Lower lobe of right lung (tissue), 2 donors: ENCODE measurements around the gene LRP1. TPM values are rescaled to one million over a fixed set of nuclear protein-coding genes. Genes with fewer than 3 reads are reported as not detected.

Source experiments
- ATAC-seq, 2 donors: fragments of 200-7000 bp; cut with Tn5 transposase; one replicate each; pipeline ENCODE4 v1.9.1; 2020 to 2022; ENCODE audit warnings: mild to moderate bottlenecking in 2 of 2, moderate library complexity in 2 of 2
- DNase-seq: peaks from one replicate; pipeline ENCODE4 v3.0.0-alpha.2; 2020
- H3K27ac ChIP-seq: fragments of 200-600 bp; one replicate; pipeline ENCODE4 v1.8.0; 2022
- H3K27me3 ChIP-seq: fragments of 200-600 bp; one replicate; pipeline ENCODE4 v1.8.0; 2022; ENCODE audit warnings: low read depth
- H3K36me3 ChIP-seq: fragments of 200-600 bp; one replicate; pipeline ENCODE4 v1.8.0; 2022; ENCODE audit warnings: mild to moderate bottlenecking
- H3K4me1 ChIP-seq: fragments of 200-600 bp; one replicate; pipeline ENCODE4 v1.8.0; 2022
- H3K4me3 ChIP-seq: fragments of 200-600 bp; one replicate; pipeline ENCODE4 v1.8.0; 2022; ENCODE audit warnings: mild to moderate bottlenecking
- H3K9me3 ChIP-seq: fragments of 200-600 bp; one replicate; pipeline ENCODE4 v1.8.0; 2022
- intact Hi-C: fragments of 100-400 bp; cut with DNase I; formaldehyde crosslinking; loops from one replicate; pipeline ENCODE4 v1.11.0; 2022
- total RNA-seq: library from RNA; stranded (reverse); fragmentation: NEBNext Ultra II Directional; extraction: Animal tissue kit (Norgen Biotek cat#: 25700); gene quantifications from one replicate; pipeline ENCODE4 v1.2.1, GENCODE V29; 2021
- TF ChIP-seq, protein P1 (sequence below): fragments of 200-600 bp; IDR thresholded peaks from one replicate; pipeline ENCODE4 v1.8.0; 2022; ENCODE audit warnings: antibody characterized with exemption, mild to moderate bottlenecking
- donor health status: DM: no; HTN: yes; CAD: no; lungs with severe emphysema.

LRP1 gene
- total RNA-seq, 1 donor from 2014 or later, result 404 TPM

DNA sequence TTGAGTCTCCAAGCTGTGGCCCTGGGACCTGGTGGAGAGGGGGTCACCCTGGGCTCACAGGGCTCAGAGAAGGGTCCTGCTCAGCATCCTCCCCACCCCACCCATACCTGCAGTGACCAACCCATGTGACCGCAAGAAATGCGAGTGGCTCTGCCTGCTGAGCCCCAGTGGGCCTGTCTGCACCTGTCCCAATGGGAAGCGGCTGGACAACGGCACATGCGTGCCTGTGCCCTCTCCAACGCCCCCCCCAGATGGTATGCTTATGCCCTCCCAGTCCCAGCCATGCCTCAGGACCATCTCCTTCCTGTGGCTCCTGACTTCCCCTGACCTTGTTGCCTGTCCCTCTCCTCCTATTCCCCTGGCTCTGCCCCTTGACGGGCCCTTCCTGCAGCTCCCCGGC lies 81.6 kb downstream of the LRP1 start:
- Histone ChIP-seq H3K27me3 (peaks cover 11% of the 10 kb centered on the region), H3K9me3 (no peaks in the 10 kb centered on the region), H3K27ac (no peak overlapping the region), H3K4me1 (peaks cover 20% of the 10 kb centered on the region), H3K4me3 (no peak overlapping the region), H3K36me3 (peaks cover 79% of the 10 kb centered on the region)
- intact Hi-C loops, result no loop called here
- TF ChIP-seq, protein P1, sequence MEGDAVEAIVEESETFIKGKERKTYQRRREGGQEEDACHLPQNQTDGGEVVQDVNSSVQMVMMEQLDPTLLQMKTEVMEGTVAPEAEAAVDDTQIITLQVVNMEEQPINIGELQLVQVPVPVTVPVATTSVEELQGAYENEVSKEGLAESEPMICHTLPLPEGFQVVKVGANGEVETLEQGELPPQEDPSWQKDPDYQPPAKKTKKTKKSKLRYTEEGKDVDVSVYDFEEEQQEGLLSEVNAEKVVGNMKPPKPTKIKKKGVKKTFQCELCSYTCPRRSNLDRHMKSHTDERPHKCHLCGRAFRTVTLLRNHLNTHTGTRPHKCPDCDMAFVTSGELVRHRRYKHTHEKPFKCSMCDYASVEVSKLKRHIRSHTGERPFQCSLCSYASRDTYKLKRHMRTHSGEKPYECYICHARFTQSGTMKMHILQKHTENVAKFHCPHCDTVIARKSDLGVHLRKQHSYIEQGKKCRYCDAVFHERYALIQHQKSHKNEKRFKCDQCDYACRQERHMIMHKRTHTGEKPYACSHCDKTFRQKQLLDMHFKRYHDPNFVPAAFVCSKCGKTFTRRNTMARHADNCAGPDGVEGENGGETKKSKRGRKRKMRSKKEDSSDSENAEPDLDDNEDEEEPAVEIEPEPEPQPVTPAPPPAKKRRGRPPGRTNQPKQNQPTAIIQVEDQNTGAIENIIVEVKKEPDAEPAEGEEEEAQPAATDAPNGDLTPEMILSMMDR, result no peak
- ATAC-seq (no peak), DNase-seq (no peak)

DNA sequence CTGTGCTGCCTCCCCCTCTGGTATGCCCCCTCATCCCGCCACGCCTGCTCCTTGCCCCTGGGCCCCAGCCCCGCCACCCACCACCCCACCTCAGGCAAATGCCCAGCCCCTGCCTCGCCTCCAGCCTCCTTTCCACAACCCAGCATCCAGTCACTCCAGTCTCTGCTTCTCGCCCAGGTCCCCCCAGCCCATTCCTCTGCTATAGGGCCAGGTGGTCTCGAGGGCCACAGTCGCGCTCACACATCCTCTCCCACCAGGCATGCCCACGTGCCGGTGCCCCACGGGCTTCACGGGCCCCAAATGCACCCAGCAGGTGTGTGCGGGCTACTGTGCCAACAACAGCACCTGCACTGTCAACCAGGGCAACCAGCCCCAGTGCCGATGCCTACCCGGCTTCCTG lies 82.2 kb downstream of the LRP1 start:
- no peak for ATAC-seq
- Histone ChIP-seq H3K27me3 (peaks cover 15% of the 10 kb centered on the region), H3K27ac (no peak overlapping the region), H3K4me3 (no peak overlapping the region), H3K4me1 (peaks cover 20% of the 10 kb centered on the region), H3K9me3 (no peaks in the 10 kb centered on the region), H3K36me3 (peaks cover 73% of the 10 kb centered on the region)
- intact Hi-C loops, result no loop called here
- TF ChIP-seq, protein P1, result no peak
- DNase-seq, result no peak

DNA sequence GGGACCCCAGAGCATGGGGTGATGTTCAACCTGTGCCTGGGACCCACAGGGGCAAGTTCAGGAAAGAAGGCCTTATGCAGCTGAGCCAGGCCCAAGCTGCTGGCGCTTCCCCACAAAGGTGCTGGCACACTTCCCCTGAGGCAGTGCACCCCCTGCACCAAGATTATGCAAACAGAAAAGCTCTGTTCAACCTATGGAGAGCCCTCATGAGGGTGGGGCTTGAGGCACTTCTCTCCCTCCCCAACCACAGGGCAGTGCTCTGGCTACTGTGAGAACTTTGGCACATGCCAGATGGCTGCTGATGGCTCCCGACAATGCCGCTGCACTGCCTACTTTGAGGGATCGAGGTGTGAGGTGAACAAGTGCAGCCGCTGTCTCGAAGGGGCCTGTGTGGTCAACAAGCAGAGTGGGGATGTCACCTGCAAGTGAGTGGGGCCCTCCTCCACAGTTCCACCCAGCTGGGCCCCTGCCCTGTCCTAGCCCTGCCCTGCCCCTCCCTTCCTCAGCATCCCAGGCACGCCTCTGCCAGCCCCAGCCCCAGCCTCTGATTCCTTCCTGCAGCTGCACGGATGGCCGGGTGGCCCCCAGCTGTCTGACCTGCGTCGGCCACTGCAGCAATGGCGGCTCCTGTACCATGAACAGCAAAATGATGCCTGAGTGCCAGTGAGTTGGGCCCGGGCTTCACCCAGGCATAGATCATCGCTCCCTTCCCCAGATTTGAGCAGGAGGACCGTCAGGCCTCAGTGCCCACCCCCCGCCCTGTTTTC lies 82.8 kb downstream of the LRP1 start:
- Histone ChIP-seq H3K4me3 (no peak overlapping the region), H3K36me3 (peaks cover 67% of the 10 kb centered on the region), H3K27ac (no peak overlapping the region), H3K27me3 (peaks cover 21% of the 10 kb centered on the region), H3K4me1 (peaks cover 25% of the 10 kb centered on the region), H3K9me3 (no peaks in the 10 kb centered on the region)
- TF ChIP-seq, protein P1, result no peak
- no peak for DNase-seq
- no peak for ATAC-seq
- intact Hi-C loops, result no loop called here

DNA sequence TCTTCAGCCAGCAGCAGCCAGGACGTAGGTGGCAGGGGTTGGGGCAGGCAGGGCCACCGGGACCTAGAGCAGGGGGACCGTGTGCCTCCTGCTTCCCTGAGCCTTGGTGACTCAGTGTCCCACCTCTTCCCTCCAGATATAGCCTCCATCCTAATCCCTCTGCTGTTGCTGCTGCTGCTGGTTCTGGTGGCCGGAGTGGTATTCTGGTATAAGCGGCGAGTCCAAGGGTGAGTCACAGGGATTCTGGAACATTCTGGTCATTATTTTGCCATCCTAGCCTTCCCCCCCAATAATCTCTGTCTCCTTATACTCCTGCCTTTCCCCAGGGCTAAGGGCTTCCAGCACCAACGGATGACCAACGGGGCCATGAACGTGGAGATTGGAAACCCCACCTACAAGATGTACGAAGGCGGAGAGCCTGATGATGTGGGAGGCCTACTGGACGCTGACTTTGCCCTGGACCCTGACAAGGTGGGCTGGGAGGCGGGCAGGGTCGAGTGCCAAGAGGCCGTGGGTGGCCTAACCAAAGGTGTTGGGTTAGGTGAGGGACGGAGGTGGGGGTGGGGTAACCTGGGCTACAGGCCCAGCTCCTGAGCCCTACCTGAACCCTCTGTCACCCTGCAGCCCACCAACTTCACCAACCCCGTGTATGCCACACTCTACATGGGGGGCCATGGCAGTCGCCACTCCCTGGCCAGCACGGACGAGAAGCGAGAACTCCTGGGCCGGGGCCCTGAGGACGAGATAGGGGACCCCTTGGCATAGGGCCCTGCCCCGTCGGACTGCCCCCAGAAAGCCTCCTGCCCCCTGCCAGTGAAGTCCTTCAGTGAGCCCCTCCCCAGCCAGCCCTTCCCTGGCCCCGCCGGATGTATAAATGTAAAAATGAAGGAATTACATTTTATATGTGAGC lies 83.8 kb downstream of the LRP1 start:
- DNase-seq (no peak), ATAC-seq (no peak)
- intact Hi-C loops, result no loop called here
- TF ChIP-seq, protein P1, result no peak
- Histone ChIP-seq H3K4me3 (no peak overlapping the region), H3K36me3 (peaks cover 57% of the 10 kb centered on the region), H3K9me3 (no peaks in the 10 kb centered on the region), H3K4me1 (peaks cover 32% of the 10 kb centered on the region), H3K27ac (no peak overlapping the region), H3K27me3 (peaks cover 29% of the 10 kb centered on the region)

DNA sequence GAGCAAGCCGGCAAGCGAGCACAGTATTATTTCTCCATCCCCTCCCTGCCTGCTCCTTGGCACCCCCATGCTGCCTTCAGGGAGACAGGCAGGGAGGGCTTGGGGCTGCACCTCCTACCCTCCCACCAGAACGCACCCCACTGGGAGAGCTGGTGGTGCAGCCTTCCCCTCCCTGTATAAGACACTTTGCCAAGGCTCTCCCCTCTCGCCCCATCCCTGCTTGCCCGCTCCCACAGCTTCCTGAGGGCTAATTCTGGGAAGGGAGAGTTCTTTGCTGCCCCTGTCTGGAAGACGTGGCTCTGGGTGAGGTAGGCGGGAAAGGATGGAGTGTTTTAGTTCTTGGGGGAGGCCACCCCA lies 84.4 kb downstream of the LRP1 start:
- ATAC-seq (no peak), DNase-seq (no peak)
- Histone ChIP-seq H3K4me3 (no peak overlapping the region), H3K27me3 (peaks cover 35% of the 10 kb centered on the region), H3K27ac (no peak overlapping the region), H3K4me1 (peaks cover 38% of the 10 kb centered on the region), H3K36me3 (peaks cover 51% of the 10 kb centered on the region), H3K9me3 (no peaks in the 10 kb centered on the region)
- intact Hi-C loops, result no loop called here
- TF ChIP-seq, protein P1, result no peak
